Esophagus muscularis mucosa (tissue), 4 donors: ENCODE measurements around the gene ABCB4. TPM values are rescaled to one million over a fixed set of nuclear protein-coding genes. Genes with fewer than 3 reads are reported as not detected.

Source experiments
- DNase-seq: peaks from one replicate; pipeline ENCODE4 v3.0.0-alpha.2; 2017; ENCODE audit errors: extremely low spot score
- H3K27ac ChIP-seq, 4 donors: fragments of 200-600 bp; sonication (generic); replicated peaks in 1 of 4; 1 replicate in 3 of 4; 2 replicates in 1 of 4; pipeline ENCODE4 v1.5.1; 2016 to 2019; ENCODE audit warnings: mild to moderate bottlenecking in 1 of 4
- H3K27me3 ChIP-seq, 4 donors: fragments of 200-600 bp; sonication (generic); one replicate each; pipeline versions ENCODE4 v1.5.1 to v1.6.0; 2016 to 2019
- H3K36me3 ChIP-seq, 4 donors: fragments of 200-600 bp; sonication (generic); one replicate each; pipeline ENCODE4 v1.5.1; 2016 to 2019
- H3K4me1 ChIP-seq, 4 donors: fragments of 200-600 bp; sonication (generic); one replicate each; pipeline ENCODE4 v1.5.1; 2016 to 2019
- H3K4me3 ChIP-seq, 4 donors: fragments of 200-600 bp; sonication (generic); 1 replicate in 2 of 4; 2 replicates in 2 of 4; pipeline ENCODE4 v1.5.1; 2016 to 2019; ENCODE audit warnings: mild to moderate bottlenecking in 4 of 4, moderate library complexity in 1 of 4
- H3K9me3 ChIP-seq, 4 donors: fragments of 200-600 bp; sonication (generic); 1 replicate in 3 of 4; 2 replicates in 1 of 4; pipeline ENCODE4 v1.5.1; 2016 to 2019
- EP300 ChIP-seq: sonication (generic); formaldehyde crosslinking; IDR thresholded peaks from one replicate; pipeline ENCODE4 v1.6.1; 2017; ENCODE audit warnings: antibody characterized with exemption
- POLR2A ChIP-seq: fragments of 450-650 bp; IDR thresholded peaks from one replicate; pipeline ENCODE4 v1.6.1; 2017; ENCODE audit warnings: antibody characterized with exemption, moderate library complexity, mild to moderate bottlenecking, low read depth
- POLR2AphosphoS5 ChIP-seq, 2 donors: sonication (generic); formaldehyde crosslinking; IDR thresholded peaks; one replicate each; pipeline ENCODE4 v1.6.1; 2017; ENCODE audit warnings: antibody characterized with exemption in 2 of 2
- WGBS: methylation state at CpG from one replicate; pipeline ENCODE4 v1.1.5; 2018; 5-methylcytosine and 5-hydroxymethylcytosine counted together
- intact Hi-C: fragments of 100-400 bp; cut with DNase I; formaldehyde crosslinking; loops from one replicate; pipeline ENCODE4 v1.15.1; 2023
- total RNA-seq, 4 donors: library from RNA; depleted of rRNA; stranded (reverse); fragments of >200 nt; gene quantifications; one replicate each; pipeline versions ENCODE4 v1.1.0 to v1.2.1, GENCODE V29; 2016
- TF ChIP-seq, protein P1 (sequence below), 3 experiments: fragments of 200-600 bp in 2 of 3; fragments of 450-650 bp in 1 of 3; sonication (generic) in 2 of 3; IDR thresholded peaks; one replicate each; pipeline ENCODE4 v1.5.1; 2017 to 2019; ENCODE audit warnings: antibody characterized with exemption in 3 of 3, mild to moderate bottlenecking in 2 of 3, moderate library complexity in 1 of 3

The ABCB4 gene
- total RNA-seq, 4 donors from 2014 or later: 0.66 to 1.4 (median 1.1) TPM

DNA sequence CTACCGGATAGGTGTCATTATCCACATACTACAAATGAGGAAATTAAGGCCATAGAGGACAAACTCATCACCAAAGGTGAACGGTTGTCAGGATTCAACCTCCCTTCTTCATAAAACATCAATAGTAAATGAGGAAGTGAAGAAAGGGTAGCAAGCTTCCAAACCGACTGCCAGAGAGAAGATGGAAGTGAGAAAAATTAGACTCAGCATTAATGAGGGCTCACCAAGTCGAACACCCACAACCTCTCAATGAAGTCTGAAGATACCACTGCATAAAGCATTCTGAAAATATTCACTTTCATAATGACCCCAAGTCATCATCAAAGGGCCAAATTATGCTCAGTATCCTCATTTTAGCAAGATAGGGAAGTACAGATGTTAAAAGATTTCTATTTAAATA is 29.6 kb downstream of the ABCB4 start:
- WGBS: 67% methylated on average over 4 of the region's 4 CpGs
- Histone ChIP-seq H3K36me3 (no peaks in the 10 kb centered on the region), H3K4me3 (no peak overlapping the region), H3K27me3 (no peaks in the 10 kb centered on the region), H3K4me1 (no peaks in the 10 kb centered on the region), H3K27ac (no peak overlapping the region), H3K9me3 (no peaks in the 10 kb centered on the region)
- no peak for DNase-seq
- no peak for TF ChIP-seq POLR2AphosphoS5 (IDR thresholded peaks at IDR 0.05)
- no peak for TF ChIP-seq EP300
- TF ChIP-seq, protein P1, sequence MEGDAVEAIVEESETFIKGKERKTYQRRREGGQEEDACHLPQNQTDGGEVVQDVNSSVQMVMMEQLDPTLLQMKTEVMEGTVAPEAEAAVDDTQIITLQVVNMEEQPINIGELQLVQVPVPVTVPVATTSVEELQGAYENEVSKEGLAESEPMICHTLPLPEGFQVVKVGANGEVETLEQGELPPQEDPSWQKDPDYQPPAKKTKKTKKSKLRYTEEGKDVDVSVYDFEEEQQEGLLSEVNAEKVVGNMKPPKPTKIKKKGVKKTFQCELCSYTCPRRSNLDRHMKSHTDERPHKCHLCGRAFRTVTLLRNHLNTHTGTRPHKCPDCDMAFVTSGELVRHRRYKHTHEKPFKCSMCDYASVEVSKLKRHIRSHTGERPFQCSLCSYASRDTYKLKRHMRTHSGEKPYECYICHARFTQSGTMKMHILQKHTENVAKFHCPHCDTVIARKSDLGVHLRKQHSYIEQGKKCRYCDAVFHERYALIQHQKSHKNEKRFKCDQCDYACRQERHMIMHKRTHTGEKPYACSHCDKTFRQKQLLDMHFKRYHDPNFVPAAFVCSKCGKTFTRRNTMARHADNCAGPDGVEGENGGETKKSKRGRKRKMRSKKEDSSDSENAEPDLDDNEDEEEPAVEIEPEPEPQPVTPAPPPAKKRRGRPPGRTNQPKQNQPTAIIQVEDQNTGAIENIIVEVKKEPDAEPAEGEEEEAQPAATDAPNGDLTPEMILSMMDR (IDR thresholded peaks at IDR 0.05): no peak
- no peak for TF ChIP-seq POLR2A
- intact Hi-C loops: no loop called here

DNA sequence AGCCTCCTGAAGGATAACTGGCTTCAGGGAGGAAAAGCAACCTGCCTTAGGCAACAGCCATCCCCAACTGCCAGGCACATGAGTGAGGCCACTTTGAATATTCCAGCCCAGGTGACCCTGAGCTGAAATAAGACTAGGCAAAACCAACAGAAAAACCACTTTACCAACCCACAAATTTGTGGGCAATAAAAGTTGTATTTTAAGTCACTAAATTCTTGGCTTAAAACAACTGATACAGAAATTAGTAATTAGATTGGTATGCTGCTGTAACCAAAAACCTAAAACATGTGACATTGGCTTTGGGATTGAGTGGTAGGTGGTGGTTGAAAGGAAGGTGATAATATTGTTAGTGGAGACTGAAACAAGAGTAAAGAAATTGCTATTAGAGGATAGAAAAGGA is 39.9 kb downstream of the ABCB4 start:
- Histone ChIP-seq H3K36me3 (peaks cover 0 to 21% (median 0%) of the 10 kb centered on the region in 4 donors), H3K4me1 (no peaks in the 10 kb centered on the region), H3K27me3 (no peaks in the 10 kb centered on the region), H3K27ac (no peak overlapping the region), H3K9me3 (no peaks in the 10 kb centered on the region), H3K4me3 (no peak overlapping the region)
- intact Hi-C loops: no loop called here
- no peak for TF ChIP-seq EP300
- TF ChIP-seq POLR2A: no peak
- TF ChIP-seq, protein P1 (IDR thresholded peaks at IDR 0.05): no peak
- no peak for TF ChIP-seq POLR2AphosphoS5 (IDR thresholded peaks at IDR 0.05)
- no peak for DNase-seq

GRCh38 chr7:87432536-87432935 is 42.9 kb downstream of the ABCB4 start:
- H3K27ac ChIP-seq: no peak overlapping the region
- no peak for DNase-seq
- no peaks in the 10 kb centered on the region for H3K4me1 ChIP-seq
- no peaks in the 10 kb centered on the region for H3K27me3 ChIP-seq
- no peak overlapping the region for H3K4me3 ChIP-seq
- H3K36me3 ChIP-seq: peaks cover 0 to 14% (median 0%) of the 10 kb centered on the region in 4 donors
- intact Hi-C loops: no loop called here
- 90% methylated on average over 2 of the region's 2 CpGs for WGBS
- no peak for TF ChIP-seq POLR2AphosphoS5 (IDR thresholded peaks at IDR 0.05)
- TF ChIP-seq, protein P1 (IDR thresholded peaks at IDR 0.05): no peak
- TF ChIP-seq POLR2A: no peak
- TF ChIP-seq EP300: no peak
- no peaks in the 10 kb centered on the region for H3K9me3 ChIP-seq

DNA sequence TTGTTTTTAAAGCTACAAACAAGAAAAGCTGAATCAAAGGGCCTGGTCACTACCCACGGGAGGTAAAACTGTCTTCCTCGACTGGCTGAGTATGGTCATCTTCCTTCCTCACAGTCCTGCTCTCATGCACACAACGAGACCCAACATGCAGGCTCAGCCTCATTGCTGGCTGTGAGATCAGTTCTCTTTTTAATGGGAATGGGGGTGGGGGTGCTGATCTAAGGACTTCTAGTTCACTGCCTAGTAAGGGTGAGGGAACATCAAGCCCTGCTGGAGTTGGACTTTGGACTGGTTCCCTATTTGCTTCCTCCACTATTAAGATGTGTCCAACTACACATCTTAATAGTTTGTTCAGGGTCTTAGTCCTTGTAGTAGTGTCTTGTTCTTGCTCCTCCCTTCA is 48.2 kb downstream of the ABCB4 start:
- H3K4me1 ChIP-seq: no peaks in the 10 kb centered on the region
- H3K27me3 ChIP-seq: no peaks in the 10 kb centered on the region
- 65% methylated on average over 3 of the region's 3 CpGs for WGBS
- H3K27ac ChIP-seq: no peak overlapping the region
- H3K4me3 ChIP-seq: no peak overlapping the region
- H3K36me3 ChIP-seq: peaks cover 0 to 2% (median 0%) of the 10 kb centered on the region in 4 donors
- H3K9me3 ChIP-seq: no peaks in the 10 kb centered on the region
- DNase-seq: no peak
- intact Hi-C loops: no loop called here
- no peak for TF ChIP-seq POLR2AphosphoS5 (IDR thresholded peaks at IDR 0.05)

- no peak overlapping the region for H3K4me3 ChIP-seq
- H3K4me1 ChIP-seq: no peaks in the 10 kb centered on the region
- DNase-seq: no peak
- H3K27ac ChIP-seq: no peak overlapping the region
- TF ChIP-seq EP300 (no peak), POLR2A (no peak), POLR2AphosphoS5 (IDR thresholded peaks at IDR 0.05) (no peak)
- intact Hi-C loops: no loop called here
- no peaks in the 10 kb centered on the region for H3K9me3 ChIP-seq
- H3K36me3 ChIP-seq: no peaks in the 10 kb centered on the region
- no peaks in the 10 kb centered on the region for H3K27me3 ChIP-seq
- WGBS: 84% methylated on average over 3 of the region's 3 CpGs
These were observed 49.3 kb downstream of the ABCB4 start for GRCh38 chr7:87426160-87426559.

DNA sequence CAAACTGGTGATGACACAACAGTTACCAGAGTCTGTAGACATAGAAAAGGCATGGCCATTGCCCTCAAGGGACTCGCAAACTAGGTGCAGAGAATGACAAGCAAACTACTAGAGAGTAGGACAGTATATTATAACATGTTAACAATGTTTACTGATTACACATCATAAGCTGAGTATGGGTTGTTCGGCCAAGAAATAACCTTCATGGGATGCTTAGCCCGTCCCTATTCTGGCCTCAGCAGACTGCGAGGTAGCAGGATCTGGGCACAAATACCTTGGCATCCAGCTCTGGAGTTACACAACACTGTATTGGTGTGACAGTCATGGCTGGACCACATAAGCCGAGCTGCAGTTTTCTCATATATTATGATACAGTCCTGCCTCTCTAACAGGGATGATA is 51.4 kb downstream of the ABCB4 start:
- Histone ChIP-seq H3K4me1 (no peaks in the 10 kb centered on the region), H3K4me3 (no peak overlapping the region), H3K36me3 (no peaks in the 10 kb centered on the region), H3K27me3 (no peaks in the 10 kb centered on the region), H3K9me3 (no peaks in the 10 kb centered on the region), H3K27ac (no peak overlapping the region)
- 90% methylated on average over 5 of the region's 5 CpGs for WGBS
- no peak for DNase-seq
- intact Hi-C loops: no loop called here
- TF ChIP-seq EP300 (no peak), POLR2AphosphoS5 (IDR thresholded peaks at IDR 0.05) (no peak), POLR2A (no peak)
- TF ChIP-seq, protein P1 (IDR thresholded peaks at IDR 0.05): no peak
